PC-9 (cell line): ENCODE data around the gene SLC35B2.

Experiments used
- CTCF ChIP-seq: fragments of 200-600 bp; sonication (generic); conservative IDR thresholded peaks from 2 replicates; pipeline ENCODE4 v1.6.1; 2017; ENCODE audit warnings: mixed run types, antibody characterized with exemption, mild to moderate bottlenecking, moderate library complexity
- EZH2 ChIP-seq: fragments of 200-600 bp; sonication (generic); IDR thresholded peaks from 2 replicates; pipeline ENCODE4 v1.8.0; 2017; ENCODE audit warnings: antibody characterized with exemption, low read depth

- no peak for TF ChIP-seq CTCF
- TF ChIP-seq EZH2: no peak
These were observed 1.1 kb upstream of the SLC35B2 start for GRCh38 chr6:44258325-44258863.
